T-helper 22 cell (primary cell): ENCODE measurements around the gene ALG3.
"Not testable (repeated sequence)": the region's sequence is repeated elsewhere in the genome, so short reads cannot be mapped to it uniquely, and the experiment has no call there.

Experiments used
- DNase-seq: peaks from one replicate; pipeline ENCODE4 v3.0.0-alpha.2; 2020; ENCODE audit warnings: low read depth

The ALG3 gene

GRCh38 chr3:184248454-184249411 is at the start of gene ALG3:
Gene ALG3 (minus strand): TSS chr3:184248962. CDS start chr3:184248940, 22 bp downstream.
- peak; percentile 73 for DNase-seq

GRCh38 chr3:184296616-184297015 is 47.9 kb upstream of the ALG3 start:
- DNase-seq: no peak

GRCh38 chr3:184295771-184296170 is 47.0 kb upstream of the ALG3 start:
- no peak for DNase-seq

- DNase-seq: no peak
Measured at GRCh38 chr3:184291738-184292445, 43.1 kb upstream of the ALG3 start.

DNA sequence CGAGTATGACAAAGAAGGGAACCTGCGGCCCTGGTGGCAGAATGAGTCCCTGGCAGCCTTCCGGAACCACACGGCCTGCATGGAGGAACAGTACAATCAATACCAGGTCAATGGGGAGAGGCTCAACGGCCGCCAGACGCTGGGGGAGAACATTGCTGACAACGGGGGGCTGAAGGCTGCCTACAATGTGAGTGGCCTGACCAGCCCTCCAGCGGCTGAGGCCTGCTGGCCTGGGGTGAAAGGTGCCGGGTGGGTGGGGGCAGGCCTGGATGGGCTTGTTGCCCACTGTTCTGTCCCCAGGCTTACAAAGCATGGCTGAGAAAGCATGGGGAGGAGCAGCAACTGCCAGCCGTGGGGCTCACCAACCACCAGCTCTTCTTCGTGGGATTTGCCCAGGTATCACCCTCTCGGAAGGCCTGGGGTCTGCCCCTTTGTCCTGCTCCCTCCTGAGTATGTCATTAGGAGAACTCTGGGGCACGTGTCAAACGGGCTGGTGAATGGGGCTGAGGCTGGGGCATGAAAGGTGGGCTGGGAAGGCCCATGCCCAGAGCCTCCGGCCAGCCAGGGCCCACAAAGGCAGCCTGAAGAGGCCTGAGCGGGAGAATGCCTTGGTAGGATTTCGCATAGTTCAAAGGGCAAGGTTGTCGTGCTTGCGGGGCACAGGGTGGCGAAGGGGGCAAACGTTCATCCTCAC is 42.4 kb upstream of the ALG3 start:
- no peak for DNase-seq

- no peak for DNase-seq
Measured at GRCh38 chr3:184290331-184290730, 41.6 kb upstream of the ALG3 start.

- no peak for DNase-seq
Measured at GRCh38 chr3:184289426-184289938, 40.7 kb upstream of the ALG3 start.

DNA sequence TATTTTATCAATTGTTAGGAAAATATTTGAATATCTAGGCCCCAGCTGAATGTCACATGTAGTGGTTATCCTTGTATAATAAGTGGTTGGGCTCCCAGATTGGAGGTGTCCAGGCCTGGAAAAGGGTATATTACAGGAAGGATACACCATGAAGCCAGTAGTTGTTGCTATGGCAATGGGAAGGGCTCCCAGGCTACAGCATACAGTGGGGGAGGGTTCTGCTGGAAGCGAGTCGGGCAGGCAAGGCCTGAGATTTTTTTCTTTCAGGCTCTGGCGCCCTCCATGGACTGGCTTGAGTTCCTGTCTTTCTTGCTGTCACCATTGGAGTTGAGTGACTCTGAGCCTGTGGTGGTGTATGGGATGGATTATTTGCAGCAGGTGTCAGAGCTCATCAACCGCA is 35.9 kb upstream of the ALG3 start:
- DNase-seq: no peak

DNA sequence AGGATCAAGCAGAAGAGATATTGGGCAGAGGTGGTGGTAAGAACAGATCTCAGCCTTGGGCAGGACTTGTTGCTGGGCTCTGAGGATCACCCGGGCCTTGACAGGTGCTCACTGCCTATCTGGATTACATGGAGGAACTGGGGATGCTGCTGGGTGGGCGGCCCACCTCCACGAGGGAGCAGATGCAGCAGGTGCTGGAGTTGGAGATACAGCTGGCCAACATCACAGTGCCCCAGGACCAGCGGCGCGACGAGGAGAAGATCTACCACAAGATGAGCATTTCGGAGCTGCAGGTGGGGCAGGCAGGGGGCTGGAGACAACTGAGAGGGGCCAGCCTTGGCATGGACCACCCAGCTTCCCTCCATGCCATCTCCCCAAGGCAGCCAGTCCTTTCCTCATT is 34.9 kb upstream of the ALG3 start:
- no peak for DNase-seq

DNA sequence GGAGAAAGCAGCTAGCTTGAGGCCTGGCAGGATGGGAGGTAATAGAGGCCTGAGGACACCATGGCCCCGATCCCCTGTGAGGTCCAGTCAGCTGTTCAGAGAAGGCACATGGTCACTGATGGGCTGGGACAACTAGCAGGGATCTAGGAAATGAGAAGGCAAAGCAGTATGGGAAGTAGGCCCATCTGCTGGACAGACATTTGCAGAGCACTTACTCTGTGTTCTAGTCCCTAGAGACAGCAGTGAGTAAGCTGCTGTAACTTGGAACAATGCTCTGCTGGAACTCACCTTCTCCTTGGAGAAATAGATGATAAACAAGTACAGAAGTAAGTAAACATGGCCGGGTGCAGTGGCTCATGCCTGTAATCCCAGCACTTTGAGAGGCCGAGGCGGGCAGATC is 34.2 kb upstream of the ALG3 start:
- no peak for DNase-seq

DNA sequence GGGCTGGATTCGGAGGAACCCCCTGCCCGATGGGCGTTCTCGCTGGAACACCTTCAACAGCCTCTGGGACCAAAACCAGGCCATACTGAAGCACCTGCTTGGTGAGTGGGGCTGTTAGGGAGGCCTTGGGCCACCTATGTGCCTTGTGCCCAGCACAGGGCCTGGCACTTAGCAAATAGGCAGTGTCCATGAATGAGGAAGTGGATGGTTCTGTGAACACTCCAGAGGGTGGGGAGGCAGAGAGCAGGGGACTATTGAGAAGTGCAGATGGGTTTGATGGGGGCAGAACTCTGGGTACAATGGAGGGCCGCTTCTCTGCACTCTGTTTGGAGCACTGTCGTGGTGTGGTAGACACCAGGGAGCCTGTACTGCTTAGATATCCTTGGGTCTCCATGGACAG is 28.6 kb upstream of the ALG3 start:
- no peak for DNase-seq

GRCh38 chr3:184275961-184276910 is 27.5 kb upstream of the ALG3 start, which contains the start of gene ECE2:
Gene ECE2 (plus strand): TSS chr3:184276022. CDS start chr3:184276154, 132 bp downstream.
- no peak for DNase-seq

DNA sequence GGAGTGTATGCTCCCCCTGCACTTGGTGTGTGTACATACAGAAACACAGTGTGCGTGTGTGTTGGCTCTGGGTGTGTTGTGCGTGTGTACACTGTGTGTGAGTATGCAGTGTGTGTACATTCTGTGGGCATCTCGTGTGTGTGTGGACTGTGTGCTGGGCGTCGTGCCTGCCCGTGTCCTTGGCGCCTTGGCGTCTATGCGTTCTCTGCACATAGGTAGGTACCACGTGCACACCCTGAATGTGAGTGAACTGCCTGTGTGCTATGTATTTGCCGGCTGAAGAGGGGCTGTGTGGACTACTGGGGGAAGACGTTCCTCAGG is 26.6 kb upstream of the ALG3 start:
- DNase-seq: no peak

DNA sequence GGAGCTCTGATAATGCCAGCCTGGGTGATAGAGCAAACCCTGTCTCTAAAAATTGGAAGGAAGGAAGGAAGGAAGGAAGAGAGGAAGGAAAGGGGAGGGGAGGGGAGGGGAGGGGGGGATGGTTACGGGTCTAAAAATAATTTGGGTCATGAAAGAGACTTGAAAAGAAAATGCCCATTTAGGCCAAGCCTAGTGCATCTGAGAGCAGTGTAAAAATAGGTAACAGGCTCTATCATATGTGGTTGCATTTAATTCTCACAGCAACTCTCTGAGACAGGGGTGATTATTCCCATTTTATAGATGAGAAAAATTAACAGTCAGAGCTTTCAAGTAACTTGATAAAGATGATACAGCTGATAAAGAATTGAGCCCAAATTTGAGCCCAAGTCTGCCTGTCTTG is 23.5 kb upstream of the ALG3 start:
- no peak for DNase-seq

DNA sequence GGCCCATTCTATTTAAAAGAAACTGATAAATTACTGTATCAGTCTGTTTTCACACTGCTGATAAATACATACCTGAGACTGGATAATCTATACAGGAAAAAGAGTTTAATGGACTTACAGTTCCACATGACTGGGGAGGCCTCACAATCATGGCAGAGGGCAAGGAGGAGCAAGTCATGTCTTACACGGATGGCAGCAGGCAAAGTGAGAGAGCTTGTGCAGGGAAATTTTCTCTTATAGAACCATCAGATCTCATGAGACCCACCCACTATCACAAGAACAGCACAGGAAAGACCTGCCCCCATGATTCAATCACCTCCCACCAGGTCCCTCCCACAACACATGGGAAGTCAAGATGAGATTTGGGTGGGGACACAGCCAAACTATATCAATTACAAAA is 18.5 kb upstream of the ALG3 start:
- DNase-seq: not testable (repeated sequence)

GRCh38 chr3:184262764-184263179 is 14.0 kb upstream of the ALG3 start:
- no peak for DNase-seq

DNA sequence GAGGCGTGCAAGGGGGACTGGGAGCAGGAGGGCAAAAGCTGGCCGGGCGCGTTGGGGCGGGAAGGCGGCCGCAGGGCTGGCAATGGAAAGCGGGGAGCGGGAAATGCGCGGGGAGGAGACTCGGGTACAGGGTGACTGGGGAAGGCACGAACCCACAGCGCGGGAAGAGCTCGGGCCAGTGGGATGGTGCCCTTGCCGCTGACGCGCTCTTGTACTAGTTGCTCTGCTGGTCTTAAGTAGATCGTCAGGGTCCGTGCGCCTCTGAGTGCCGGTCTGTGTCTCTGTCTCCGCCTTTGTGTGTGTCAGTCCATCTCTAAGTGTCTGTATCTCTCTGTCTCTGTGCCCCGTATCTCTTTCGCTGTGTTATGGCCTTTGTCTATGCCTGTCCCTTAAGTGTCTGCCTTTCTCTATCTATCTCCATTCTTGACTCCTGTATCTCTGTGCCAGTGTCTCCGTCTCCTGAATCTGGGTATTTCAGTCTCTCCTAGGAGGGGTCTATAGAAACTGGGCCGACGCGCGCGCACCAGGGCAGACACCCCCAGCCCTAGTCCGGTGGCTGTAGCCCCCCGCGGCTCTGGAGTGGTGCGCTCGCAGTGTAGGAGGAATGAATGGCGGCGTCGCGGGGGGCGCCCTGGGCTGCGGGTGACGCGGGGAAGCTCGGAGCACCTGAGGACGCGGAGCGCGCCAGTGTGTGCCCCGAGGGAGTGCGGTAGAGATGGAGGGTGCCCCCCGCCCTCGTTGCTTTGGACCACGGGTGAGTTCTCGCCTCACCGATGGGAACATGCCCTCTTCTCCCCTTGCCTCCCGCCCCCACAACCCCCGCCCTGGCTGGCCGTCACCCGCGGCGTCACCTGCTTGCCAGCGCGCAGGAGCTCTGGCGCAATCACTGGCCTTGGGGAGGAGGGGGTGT is 13.3 kb upstream of the ALG3 start:
- DNase-seq: no peak

DNA sequence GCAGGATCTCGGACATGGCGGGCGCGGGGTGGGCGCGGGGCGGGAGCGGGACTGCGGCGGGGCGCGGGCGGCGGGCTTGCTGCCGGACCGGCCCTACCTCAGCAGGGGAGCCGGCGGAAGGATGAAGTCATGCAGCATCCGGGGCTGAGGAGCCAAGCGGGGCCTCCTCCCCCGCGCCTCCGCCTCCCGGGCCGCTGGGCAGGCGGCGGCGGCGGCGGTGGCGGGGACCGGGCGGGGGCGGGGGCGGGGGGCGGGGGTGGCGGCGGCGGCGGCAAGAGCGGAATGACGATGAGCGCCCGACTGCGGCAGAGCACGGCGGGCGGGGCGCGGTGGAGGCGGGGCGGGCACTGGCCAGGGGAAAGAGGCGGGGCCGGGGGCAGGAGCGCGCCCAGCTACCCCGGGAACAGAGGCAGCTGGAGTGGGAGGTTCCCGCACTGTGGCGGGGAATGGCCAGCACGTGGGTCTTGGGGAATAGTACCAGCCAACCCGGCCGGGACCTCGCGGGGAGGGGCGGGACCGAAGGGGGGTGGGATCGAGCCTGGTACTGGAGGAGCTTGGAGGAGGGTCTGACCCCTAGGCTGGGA is 12.6 kb upstream of the ALG3 start, which contains the start of gene CAMK2N2:
Gene CAMK2N2 (minus strand): TSS at position 284 of the 584 bp plus-strand sequence. CDS start 268 bp downstream, at position 16.
- peak; percentile 58 for DNase-seq

DNA sequence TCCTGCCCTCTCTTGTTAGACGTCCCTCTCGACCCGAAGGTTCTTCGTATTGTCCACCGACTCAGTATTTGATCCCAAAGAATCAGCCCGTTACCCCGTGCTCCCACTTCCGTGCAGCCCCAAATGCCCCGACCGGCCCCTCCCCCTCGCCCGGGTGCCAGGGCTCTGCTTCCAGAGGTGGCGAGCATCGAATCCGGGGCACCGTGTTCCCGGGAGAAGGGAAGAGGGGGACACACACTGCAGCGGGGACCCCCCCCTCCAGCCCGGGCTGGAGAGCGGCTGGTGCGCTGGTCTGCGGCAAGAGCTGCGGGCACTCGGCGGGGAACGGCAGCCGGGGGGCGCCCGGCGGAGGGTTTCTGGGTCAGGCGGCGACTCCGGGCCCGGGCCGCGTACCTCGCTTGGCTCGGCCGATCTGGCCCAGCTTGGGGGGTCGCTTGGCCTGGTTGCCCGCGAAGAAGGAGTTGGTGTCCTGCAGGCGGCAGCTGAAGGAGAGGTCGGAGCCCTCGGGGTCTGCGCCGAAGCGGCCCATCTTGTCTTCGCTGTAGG is 12.0 kb upstream of the ALG3 start:
- DNase-seq: no peak
